Large intestine (tissue), 3 donors: ENCODE measurements around the gene GRAMD4. TPM values are rescaled to one million over a fixed set of nuclear protein-coding genes. Genes with fewer than 3 reads are reported as not detected.

Experiments used
- DNase-seq, 2 donors: peaks; one replicate each; pipeline versions ENCODE4 v3.0.0 to v3.0.0-alpha.2; 2013
- H3K27ac ChIP-seq: one replicate; pipeline ENCODE4 v1.5.1; 2013; ENCODE audit warnings: low read length
- H3K27me3 ChIP-seq: 2 replicates; pipeline ENCODE4 v1.6.1; 2013; ENCODE audit warnings: low read length; ENCODE audit not compliant: control insufficient read depth, insufficient read depth
- H3K36me3 ChIP-seq: 2 replicates; pipeline ENCODE4 v1.6.1; 2013; ENCODE audit warnings: low read length; ENCODE audit not compliant: control insufficient read depth, insufficient read depth
- H3K4me1 ChIP-seq: one replicate; pipeline ENCODE4 v1.6.1; 2013; ENCODE audit warnings: low read length; ENCODE audit not compliant: control insufficient read depth, insufficient read depth
- H3K4me3 ChIP-seq: one replicate; pipeline ENCODE4 v1.5.1; 2013; ENCODE audit warnings: low read length
- H3K9me3 ChIP-seq: one replicate; pipeline ENCODE4 v1.6.1; 2013; ENCODE audit warnings: mild to moderate bottlenecking, low read depth, low read length, moderate library complexity; ENCODE audit not compliant: control insufficient read depth
- WGBS: methylation state at CpG from one replicate; pipeline ENCODE4 v1.1.5; 2013; ENCODE audit warnings: low lambda C conversion rate; ENCODE audit not compliant: insufficient coverage; 5-methylcytosine and 5-hydroxymethylcytosine counted together
- polyA plus RNA-seq: library from polyadenylated mRNA; unstranded; fragments of 120-200 nt; gene quantifications from one replicate; pipeline ENCODE4 v1.2.1, GENCODE V29; 2013

GRAMD4 gene
- polyA plus RNA-seq, 1 donor, result 40.5 TPM

GRCh38 chr22:46583571-46583970, 36.6 kb upstream of the GRAMD4 start:
- no peak for DNase-seq
- no CpG with 5 or more reads among the region's 11 CpGs for WGBS
- no peak overlapping the region for H3K4me3 ChIP-seq
- no peak overlapping the region for H3K27ac ChIP-seq
- no peaks in the 10 kb centered on the region for H3K27me3 ChIP-seq
- H3K4me1 ChIP-seq, result peaks cover 82% of the 10 kb centered on the region
- peaks cover 2% of the 10 kb centered on the region for H3K36me3 ChIP-seq
- peaks cover 3% of the 10 kb centered on the region for H3K9me3 ChIP-seq

GRCh38 chr22:46584081-46584921, 35.9 kb upstream of the GRAMD4 start:
- H3K4me1 ChIP-seq, result peaks cover 77% of the 10 kb centered on the region
- no peak for DNase-seq
- no peak overlapping the region for H3K27ac ChIP-seq
- WGBS, result 100% methylated on average over 1 of the region's 43 CpGs
- no peak overlapping the region for H3K4me3 ChIP-seq
- H3K36me3 ChIP-seq, result peaks cover 2% of the 10 kb centered on the region
- H3K27me3 ChIP-seq, result no peaks in the 10 kb centered on the region
- peaks cover 3% of the 10 kb centered on the region for H3K9me3 ChIP-seq

- no CpG with 5 or more reads among the region's 19 CpGs for WGBS
- Histone ChIP-seq H3K4me1 (peaks cover 68% of the 10 kb centered on the region), H3K36me3 (peaks cover 2% of the 10 kb centered on the region), H3K27ac (peak overlapping the region; percentile 61), H3K9me3 (peaks cover 3% of the 10 kb centered on the region), H3K27me3 (no peaks in the 10 kb centered on the region), H3K4me3 (no peak overlapping the region)
- DNase-seq, result no peak
Observed at GRCh38 chr22:46585340-46586122, 34.7 kb upstream of the GRAMD4 start.

GRCh38 chr22:46586123-46586519, 34.1 kb upstream of the GRAMD4 start:
- H3K4me1 ChIP-seq, result peaks cover 62% of the 10 kb centered on the region
- H3K27ac ChIP-seq, result peak overlapping the region; percentile 61
- no CpG with 5 or more reads among the region's 12 CpGs for WGBS

GRCh38 chr22:46586531-46587011, 33.6 kb upstream of the GRAMD4 start:
- Histone ChIP-seq H3K4me1 (peaks cover 58% of the 10 kb centered on the region), H3K36me3 (peaks cover 2% of the 10 kb centered on the region), H3K9me3 (peaks cover 3% of the 10 kb centered on the region), H3K27me3 (no peaks in the 10 kb centered on the region), H3K4me3 (peak overlapping the region; percentile 7), H3K27ac (peak overlapping the region; percentile 57)
- peak in 1 of 2 donors; percentile 43 for DNase-seq
- WGBS, result no CpG with 5 or more reads among the region's 12 CpGs

More at GRCh38 chr22:46586123-46586519, 34.1 kb upstream of the GRAMD4 start:
- Histone ChIP-seq H3K9me3 (peaks cover 3% of the 10 kb centered on the region), H3K4me3 (peak overlapping the region; percentile 7), H3K27me3 (no peaks in the 10 kb centered on the region), H3K36me3 (peaks cover 2% of the 10 kb centered on the region)
- peak; percentile 62 to 67 for DNase-seq

GRCh38 chr22:46587061-46587460, 33.1 kb upstream of the GRAMD4 start:
- no CpG with 5 or more reads among the region's 9 CpGs for WGBS
- no peak for DNase-seq
- Histone ChIP-seq H3K4me1 (peaks cover 53% of the 10 kb centered on the region), H3K4me3 (no peak overlapping the region), H3K27me3 (no peaks in the 10 kb centered on the region), H3K9me3 (peaks cover 3% of the 10 kb centered on the region), H3K27ac (no peak overlapping the region), H3K36me3 (peaks cover 2% of the 10 kb centered on the region)

- no CpG with 5 or more reads among the region's 21 CpGs for WGBS
- no peak overlapping the region for H3K4me3 ChIP-seq
- no peaks in the 10 kb centered on the region for H3K27me3 ChIP-seq
- peaks cover 2% of the 10 kb centered on the region for H3K36me3 ChIP-seq
- DNase-seq, result no peak
- no peak overlapping the region for H3K27ac ChIP-seq
- peaks cover 3% of the 10 kb centered on the region for H3K9me3 ChIP-seq
- peaks cover 47% of the 10 kb centered on the region for H3K4me1 ChIP-seq
Observed at GRCh38 chr22:46587492-46588278, 32.5 kb upstream of the GRAMD4 start.

- Histone ChIP-seq H3K4me1 (peaks cover 39% of the 10 kb centered on the region), H3K4me3 (no peak overlapping the region), H3K36me3 (peaks cover 2% of the 10 kb centered on the region), H3K27ac (no peak overlapping the region), H3K27me3 (no peaks in the 10 kb centered on the region), H3K9me3 (peaks cover 3% of the 10 kb centered on the region)
- DNase-seq, result no peak
- no CpG with 5 or more reads among the region's 29 CpGs for WGBS
Observed at GRCh38 chr22:46588279-46589140, 31.7 kb upstream of the GRAMD4 start.

- no peak overlapping the region for H3K4me3 ChIP-seq
- peaks cover 32% of the 10 kb centered on the region for H3K4me1 ChIP-seq
- no peak overlapping the region for H3K27ac ChIP-seq
- H3K27me3 ChIP-seq, result no peaks in the 10 kb centered on the region
- no peak for DNase-seq
- no CpG with 5 or more reads among the region's 9 CpGs for WGBS
- H3K36me3 ChIP-seq, result peaks cover 2% of the 10 kb centered on the region
- H3K9me3 ChIP-seq, result peaks cover 3% of the 10 kb centered on the region
Observed at GRCh38 chr22:46589141-46589748, 30.9 kb upstream of the GRAMD4 start.
